GM18870 (cell line): Measurements from ENCODE around the gene DNAH17.

Experiments used
- ATAC-seq: cut with Tn5 transposase; IDR thresholded peaks from one replicate; pipeline ENCODE4 v1.9.1; 2021; ENCODE audit warnings: moderate library complexity; ENCODE audit not compliant: unreplicated experiment

DNAH17 gene

GRCh38 chr17:78605429-78605828, 28.2 kb upstream of the DNAH17 start:
- ATAC-seq, result no peak

GRCh38 chr17:78602246-78602645, 25.1 kb upstream of the DNAH17 start:
- ATAC-seq, result no peak

- ATAC-seq, result no peak
Measured at GRCh38 chr17:78601577-78602190, 24.5 kb upstream of the DNAH17 start.

GRCh38 chr17:78600181-78600721, 23.1 kb upstream of the DNAH17 start:
- ATAC-seq, result no peak

GRCh38 chr17:78599419-78599818, 22.2 kb upstream of the DNAH17 start:
- no peak for ATAC-seq

- no peak for ATAC-seq
Measured at GRCh38 chr17:78598013-78598471, 20.8 kb upstream of the DNAH17 start.

- no peak for ATAC-seq
Measured at GRCh38 chr17:78596871-78597764, 19.9 kb upstream of the DNAH17 start.

- no peak for ATAC-seq
Measured at GRCh38 chr17:78595135-78595810, 18.1 kb upstream of the DNAH17 start.

GRCh38 chr17:78592991-78593329, 15.8 kb upstream of the DNAH17 start:
- ATAC-seq, result no peak

GRCh38 chr17:78591263-78591671, 14.1 kb upstream of the DNAH17 start:
- no peak for ATAC-seq

- ATAC-seq, result no peak
Measured at GRCh38 chr17:78589885-78590284, 12.7 kb upstream of the DNAH17 start.

GRCh38 chr17:78589031-78589675, 12.0 kb upstream of the DNAH17 start:
- ATAC-seq, result no peak

GRCh38 chr17:78588258-78589030, 11.2 kb upstream of the DNAH17 start:
- ATAC-seq, result no peak

GRCh38 chr17:78585006-78585630, 7.9 kb upstream of the DNAH17 start:
- ATAC-seq, result no peak

GRCh38 chr17:78583091-78583490, 5.9 kb upstream of the DNAH17 start:
- ATAC-seq, result no peak

GRCh38 chr17:78581304-78581703, 4.1 kb upstream of the DNAH17 start:
- ATAC-seq, result no peak

GRCh38 chr17:78580277-78580804, 3.1 kb upstream of the DNAH17 start:
- no peak for ATAC-seq

GRCh38 chr17:78576389-78577112, 645 bp downstream of the DNAH17 start:
- no peak for ATAC-seq

- no peak for ATAC-seq
Measured at GRCh38 chr17:78575899-78576298, 1.3 kb downstream of the DNAH17 start.
